H1 (cell line): Measurements from ENCODE around the gene GALNT11. TPM values are rescaled to one million over a fixed set of nuclear protein-coding genes. Genes with fewer than 3 reads are reported as not detected.
A peak's percentile ranks its signal among the peaks of the same experiment; 100 is the strongest.

ENCODE experiments used
- ATF3 ChIP-seq: IDR thresholded peaks from 2 replicates; pipeline ENCODE4 v1.6.1; 2011; ENCODE audit warnings: low read depth, mild to moderate bottlenecking, low read length; ENCODE audit not compliant: insufficient read depth
- BCL11A ChIP-seq, 2 experiments: IDR thresholded peaks; one replicate each; pipeline ENCODE4 v1.6.1; 2011; ENCODE audit warnings: low read depth in 2 of 2, low read length in 2 of 2, mild to moderate bottlenecking in 2 of 2
- CBX5 ChIP-seq: fragments of 300-800, 300-1000 bp; sonication (generic); IDR thresholded peaks from 2 replicates; pipeline ENCODE4 v1.7.1; 2016; ENCODE audit warnings: antibody characterized with exemption, low read length, low read depth
- CHD1 ChIP-seq: IDR thresholded peaks from 2 replicates; pipeline ENCODE4 v1.6.1; 2012; ENCODE audit warnings: low read depth, low read length, improper control_type of control experiment
- CREB1 ChIP-seq: IDR thresholded peaks from 2 replicates; pipeline ENCODE4 v1.6.1; 2012; ENCODE audit warnings: inconsistent platforms
- CTCF ChIP-seq, 3 experiments: IDR thresholded peaks; 1 replicate in 2 of 3; 2 replicates in 1 of 3; pipeline versions ENCODE4 v1.5.1 to v1.6.1; 2011; ENCODE audit warnings: low read length in 3 of 3, mild to moderate bottlenecking in 3 of 3, inconsistent platforms in 2 of 3, low read depth in 1 of 3, moderate library complexity in 1 of 3; ENCODE audit not compliant: insufficient read depth in 1 of 3; ENCODE audit errors: control extremely low read depth in 1 of 3
- EZH2 ChIP-seq: fragments of 200-600 bp; sonication (generic); IDR thresholded peaks from 2 replicates; pipeline ENCODE4 v1.7.1; 2012; ENCODE audit warnings: low read depth, mild to moderate bottlenecking, moderate library complexity, low read length, inconsistent platforms; ENCODE audit not compliant: severe bottlenecking
- GABPA ChIP-seq: IDR thresholded peaks from 2 replicates; pipeline ENCODE4 v1.6.1; 2011; ENCODE audit warnings: mild to moderate bottlenecking, low read length, moderate library complexity, borderline replicate concordance; ENCODE audit not compliant: insufficient read depth
- JUND ChIP-seq: IDR thresholded peaks from 2 replicates; pipeline ENCODE4 v1.6.1; 2011; ENCODE audit warnings: mild to moderate bottlenecking, improper control_type of control experiment, low read length
- KDM1A ChIP-seq: fragments of 200-600, 300-600 bp; sonication (generic); IDR thresholded peaks from 2 replicates; pipeline ENCODE4 v1.7.1; 2016; ENCODE audit warnings: mild to moderate bottlenecking, low read length, borderline replicate concordance
- KDM5A ChIP-seq: fragments of 200-600 bp; IDR thresholded peaks from 2 replicates; pipeline ENCODE4 v1.7.1; 2012; ENCODE audit warnings: mild to moderate bottlenecking, low read length, inconsistent platforms, mixed read lengths
- NANOG ChIP-seq: IDR thresholded peaks from 2 replicates; pipeline ENCODE4 v1.6.1; 2011; ENCODE audit warnings: low read length, low read depth, mild to moderate bottlenecking, inconsistent platforms; ENCODE audit not compliant: insufficient read depth, poor library complexity, severe bottlenecking
- NRF1 ChIP-seq: IDR thresholded peaks from 2 replicates; pipeline ENCODE4 v1.6.1; 2011; ENCODE audit warnings: mild to moderate bottlenecking, low read depth, low read length, improper control_type of control experiment
- PHF8 ChIP-seq: fragments of 200-600 bp; sonication (generic); conservative IDR thresholded peaks from 2 replicates; pipeline ENCODE4 v1.7.1; 2012; ENCODE audit warnings: low read depth, mild to moderate bottlenecking, inconsistent platforms, low read length, moderate library complexity
- POLR2A ChIP-seq, 2 experiments: IDR thresholded peaks; 1 replicate in 1 of 2; 2 replicates in 1 of 2; pipeline ENCODE4 v1.6.1; 2011; ENCODE audit warnings: low read depth in 2 of 2, low read length in 2 of 2, mild to moderate bottlenecking in 2 of 2; ENCODE audit errors: control extremely low read depth in 1 of 2
- RFX5 ChIP-seq: IDR thresholded peaks from 2 replicates; pipeline ENCODE4 v1.6.1; 2011; ENCODE audit warnings: low read depth, low read length, improper control_type of control experiment, borderline replicate concordance
- RNF2 ChIP-seq: fragments of 200-900, 300-1000 bp; sonication (generic); IDR thresholded peaks from 2 replicates; pipeline ENCODE4 v1.7.1; 2016; ENCODE audit warnings: borderline replicate concordance, low read depth, mild to moderate bottlenecking, antibody characterized with exemption, low read length; ENCODE audit not compliant: poor library complexity, severe bottlenecking; ENCODE audit errors: missing control alignments
- SP2 ChIP-seq: IDR thresholded peaks from 2 replicates; pipeline ENCODE4 v1.6.1; 2012; ENCODE audit warnings: mild to moderate bottlenecking, low read length, inconsistent platforms
- SP4 ChIP-seq: IDR thresholded peaks from 2 replicates; pipeline ENCODE4 v1.6.1; 2012; ENCODE audit warnings: low read length, inconsistent platforms
- TAF1 ChIP-seq: IDR thresholded peaks from 2 replicates; pipeline ENCODE4 v1.6.1; 2011; ENCODE audit warnings: mild to moderate bottlenecking, low read depth, low read length
- polyA plus RNA-seq, 7 experiments: library from polyadenylated mRNA; depleted of rRNA in 3 of 7; stranded (reverse) in 5 of 7; unstranded in 2 of 7; fragments of >200 nt in 5 of 7; fragments of 200-250 nt in 2 of 7; gene quantifications; 1 replicate in 5 of 7; 2 replicates in 1 of 7; 4 replicates in 1 of 7; pipeline versions ENCODE4 v1.2.1 to v1.2.3, GENCODE V29; 2011 to 2013; ENCODE audit warnings: missing spikeins in 2 of 7, mixed read lengths in 2 of 7
- total RNA-seq: library from RNA; stranded (reverse); fragmentation: NEBNext Ultra II Directional; extraction: Animal tissue kit (Norgen Biotek cat#: 25700); gene quantifications from 2 replicates; pipeline ENCODE4 v1.2.1, GENCODE V29; 2021
- TF ChIP-seq, protein P1 (sequence below): IDR thresholded peaks from 2 replicates; pipeline ENCODE4 v1.6.1; 2012; ENCODE audit warnings: low read length, inconsistent platforms

Gene GALNT11
- total and polyA plus RNA-seq, 2 of the 8 experiments (the other 6 are each of a cell fraction or from before 2014, with no cell fraction given) = 20.5 to 23.2 TPM

- TF ChIP-seq GABPA (no peak), SP4 (no peak), CREB1 (peak; percentile 51; the same call in 1 of the 2 replicates), NRF1 (no peak), ATF3 (no peak), JUND (peak; percentile 67; the same call in 1 of the 2 replicates), CBX5 (no peak), CTCF (IDR thresholded peaks at IDR 0.05; ENCODE audit: control extremely low read depth in 1 of 3, insufficient read depth in 1 of 3, low read depth in 1 of 3, low read length in 3 of 3) (peak in 2 of 3 experiments; percentile 37 to 49; a peak in 2 of 4 replicates), CHD1 (no peak), PHF8 (no peak), POLR2A (IDR thresholded peaks at IDR 0.05; ENCODE audit: control extremely low read depth in 1 of 2, low read depth in 2 of 2, low read length in 2 of 2) (no peak), KDM5A (no peak), RFX5 (no peak), KDM1A (no peak), BCL11A (IDR thresholded peaks at IDR 0.05; ENCODE audit: low read depth in 2 of 2, low read length in 2 of 2) (no peak), RNF2 (no peak), SP2 (no peak), EZH2 (no peak), NANOG (no peak), TAF1 (no peak)
- TF ChIP-seq, protein P1, sequence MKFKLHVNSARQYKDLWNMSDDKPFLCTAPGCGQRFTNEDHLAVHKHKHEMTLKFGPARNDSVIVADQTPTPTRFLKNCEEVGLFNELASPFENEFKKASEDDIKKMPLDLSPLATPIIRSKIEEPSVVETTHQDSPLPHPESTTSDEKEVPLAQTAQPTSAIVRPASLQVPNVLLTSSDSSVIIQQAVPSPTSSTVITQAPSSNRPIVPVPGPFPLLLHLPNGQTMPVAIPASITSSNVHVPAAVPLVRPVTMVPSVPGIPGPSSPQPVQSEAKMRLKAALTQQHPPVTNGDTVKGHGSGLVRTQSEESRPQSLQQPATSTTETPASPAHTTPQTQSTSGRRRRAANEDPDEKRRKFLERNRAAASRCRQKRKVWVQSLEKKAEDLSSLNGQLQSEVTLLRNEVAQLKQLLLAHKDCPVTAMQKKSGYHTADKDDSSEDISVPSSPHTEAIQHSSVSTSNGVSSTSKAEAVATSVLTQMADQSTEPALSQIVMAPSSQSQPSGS = no peak
Observed at GRCh38 chr7:151992375-151992774, 33.1 kb upstream of the GALNT11 start (continued).
